ENCODE results near the gene INF2. TPM values are rescaled to one million over a fixed set of nuclear protein-coding genes. Genes with fewer than 3 reads are reported as not detected.

INF2 gene
- total and polyA plus RNA-seq, 9 of the 15 experiments (the other 6 are each of a cell fraction or from before 2014, with no cell fraction given): 0.56 to 31.3 (median 7.8) TPM

DNA sequence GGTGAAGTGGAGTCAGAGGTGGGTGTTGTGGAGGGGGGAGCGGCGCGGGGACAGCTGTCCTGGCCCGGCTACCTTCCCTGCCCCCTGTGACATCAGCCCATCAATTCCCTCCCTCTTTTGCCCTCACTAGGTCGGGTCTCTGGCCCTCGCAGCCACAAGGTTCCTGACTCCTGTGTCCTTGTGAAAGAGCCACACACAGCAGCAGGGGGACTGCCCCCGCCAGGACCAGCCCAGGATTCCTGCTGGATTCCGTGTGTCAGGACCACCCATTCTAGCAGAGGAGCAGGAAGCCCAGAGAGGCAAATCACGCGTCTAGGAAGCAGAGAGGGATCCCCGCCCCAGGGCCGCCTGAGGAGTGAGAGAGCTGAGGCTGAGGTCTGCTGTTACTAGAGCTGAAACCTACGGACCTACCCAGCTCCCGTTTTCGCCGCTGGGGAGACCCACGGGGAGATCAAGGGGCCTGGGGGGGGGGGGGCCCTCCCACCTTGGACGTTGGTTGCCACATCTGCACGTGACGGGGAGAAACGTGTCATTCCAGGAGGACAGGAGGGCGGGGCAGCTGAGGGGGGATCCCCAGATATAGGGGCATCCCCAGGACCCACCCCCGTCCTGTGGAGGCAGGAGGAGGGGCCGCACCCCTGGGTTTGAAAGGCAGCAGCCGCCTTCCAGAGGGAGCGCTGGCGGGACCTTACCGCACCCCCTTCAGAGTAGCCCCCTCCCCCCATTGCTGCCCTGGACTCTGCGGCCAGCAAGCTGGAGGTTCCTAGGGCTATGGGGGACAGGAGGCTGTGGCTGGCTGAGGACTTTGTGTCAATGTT, 12.5 kb upstream of the INF2 start (continued):
- TF ChIP-seq, protein P1, sequence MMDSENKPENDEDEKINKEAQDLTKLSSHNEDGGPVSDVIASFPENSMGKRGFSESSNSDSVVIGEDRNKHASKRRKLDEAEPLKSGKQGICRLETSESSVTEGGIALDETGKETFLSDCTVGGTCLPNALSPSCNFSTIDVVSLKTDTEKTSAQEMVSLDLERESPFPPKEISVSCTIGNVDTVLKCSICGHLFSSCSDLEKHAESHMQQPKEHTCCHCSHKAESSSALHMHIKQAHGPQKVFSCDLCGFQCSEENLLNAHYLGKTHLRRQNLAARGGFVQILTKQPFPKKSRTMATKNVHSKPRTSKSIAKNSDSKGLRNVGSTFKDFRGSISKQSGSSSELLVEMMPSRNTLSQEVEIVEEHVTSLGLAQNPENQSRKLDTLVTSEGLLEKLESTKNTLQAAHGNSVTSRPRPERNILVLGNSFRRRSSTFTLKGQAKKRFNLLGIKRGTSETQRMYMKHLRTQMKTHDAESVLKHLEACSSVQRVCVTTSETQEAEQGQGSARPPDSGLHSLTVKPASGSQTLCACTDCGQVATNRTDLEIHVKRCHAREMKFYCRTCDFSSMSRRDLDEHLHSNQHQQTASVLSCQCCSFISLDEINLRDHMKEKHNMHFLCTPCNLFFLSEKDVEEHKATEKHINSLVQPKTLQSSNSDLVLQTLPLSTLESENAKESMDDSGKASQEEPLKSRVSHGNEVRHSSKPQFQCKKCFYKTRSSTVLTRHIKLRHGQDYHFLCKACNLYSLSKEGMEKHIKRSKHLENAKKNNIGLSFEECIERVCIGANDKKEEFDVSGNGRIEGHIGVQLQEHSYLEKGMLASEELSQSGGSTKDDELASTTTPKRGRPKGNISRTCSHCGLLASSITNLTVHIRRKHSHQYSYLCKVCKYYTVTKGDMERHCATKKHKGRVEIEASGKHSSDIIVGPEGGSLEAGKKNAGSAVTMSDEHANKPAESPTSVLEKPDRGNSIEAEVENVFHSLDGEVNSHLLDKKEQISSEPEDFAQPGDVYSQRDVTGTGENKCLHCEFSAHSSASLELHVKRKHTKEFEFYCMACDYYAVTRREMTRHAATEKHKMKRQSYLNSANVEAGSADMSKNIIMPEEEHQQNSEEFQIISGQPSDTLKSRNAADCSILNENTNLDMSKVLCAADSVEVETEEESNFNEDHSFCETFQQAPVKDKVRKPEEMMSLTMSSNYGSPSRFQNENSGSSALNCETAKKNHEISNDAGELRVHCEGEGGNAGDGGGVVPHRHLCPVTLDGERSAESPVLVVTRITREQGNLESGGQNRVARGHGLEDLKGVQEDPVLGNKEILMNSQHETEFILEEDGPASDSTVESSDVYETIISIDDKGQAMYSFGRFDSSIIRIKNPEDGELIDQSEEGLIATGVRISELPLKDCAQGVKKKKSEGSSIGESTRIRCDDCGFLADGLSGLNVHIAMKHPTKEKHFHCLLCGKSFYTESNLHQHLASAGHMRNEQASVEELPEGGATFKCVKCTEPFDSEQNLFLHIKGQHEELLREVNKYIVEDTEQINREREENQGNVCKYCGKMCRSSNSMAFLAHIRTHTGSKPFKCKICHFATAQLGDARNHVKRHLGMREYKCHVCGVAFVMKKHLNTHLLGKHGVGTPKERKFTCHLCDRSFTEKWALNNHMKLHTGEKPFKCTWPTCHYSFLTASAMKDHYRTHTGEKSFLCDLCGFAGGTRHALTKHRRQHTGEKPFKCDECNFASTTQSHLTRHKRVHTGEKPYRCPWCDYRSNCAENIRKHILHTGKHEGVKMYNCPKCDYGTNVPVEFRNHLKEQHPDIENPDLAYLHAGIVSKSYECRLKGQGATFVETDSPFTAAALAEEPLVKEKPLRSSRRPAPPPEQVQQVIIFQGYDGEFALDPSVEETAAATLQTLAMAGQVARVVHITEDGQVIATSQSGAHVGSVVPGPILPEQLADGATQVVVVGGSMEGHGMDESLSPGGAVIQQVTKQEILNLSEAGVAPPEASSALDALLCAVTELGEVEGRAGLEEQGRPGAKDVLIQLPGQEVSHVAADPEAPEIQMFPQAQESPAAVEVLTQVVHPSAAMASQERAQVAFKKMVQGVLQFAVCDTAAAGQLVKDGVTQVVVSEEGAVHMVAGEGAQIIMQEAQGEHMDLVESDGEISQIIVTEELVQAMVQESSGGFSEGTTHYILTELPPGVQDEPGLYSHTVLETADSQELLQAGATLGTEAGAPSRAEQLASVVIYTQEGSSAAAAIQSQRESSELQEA (IDR thresholded peaks at IDR 0.05; ENCODE audit: low read depth): no peak
- TF ChIP-seq BHLHE40 (IDR thresholded peaks at IDR 0.05; ENCODE audit: low read length) (peak; percentile 51; the same call in 1 of the 2 replicates), ELF1 (tag; IDR thresholded peaks at IDR 0.05) (no peak)
- TF ChIP-seq, protein P2, sequence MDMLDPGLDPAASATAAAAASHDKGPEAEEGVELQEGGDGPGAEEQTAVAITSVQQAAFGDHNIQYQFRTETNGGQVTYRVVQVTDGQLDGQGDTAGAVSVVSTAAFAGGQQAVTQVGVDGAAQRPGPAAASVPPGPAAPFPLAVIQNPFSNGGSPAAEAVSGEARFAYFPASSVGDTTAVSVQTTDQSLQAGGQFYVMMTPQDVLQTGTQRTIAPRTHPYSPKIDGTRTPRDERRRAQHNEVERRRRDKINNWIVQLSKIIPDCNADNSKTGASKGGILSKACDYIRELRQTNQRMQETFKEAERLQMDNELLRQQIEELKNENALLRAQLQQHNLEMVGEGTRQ (CRISPR knock-in tag; IDR thresholded peaks at IDR 0.05): 0 out of 2 replicates have a peak, but pooled peaks have one; percentile 12
- TF ChIP-seq, protein P3, sequence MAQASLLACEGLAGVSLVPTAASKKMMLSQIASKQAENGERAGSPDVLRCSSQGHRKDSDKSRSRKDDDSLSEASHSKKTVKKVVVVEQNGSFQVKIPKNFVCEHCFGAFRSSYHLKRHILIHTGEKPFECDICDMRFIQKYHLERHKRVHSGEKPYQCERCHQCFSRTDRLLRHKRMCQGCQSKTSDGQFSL (CRISPR knock-in tag; IDR thresholded peaks at IDR 0.05): peak; percentile 76
- TF ChIP-seq, protein P3 (tag; IDR thresholded peaks at IDR 0.05): no peak; a peak in 1 of 4 replicates

Data from K562 (cell line).